K562 (cell line): ENCODE data around the gene AADAC.

Experiments
- ARHGAP35 ChIP-seq: fragments of 450-650 bp; IDR thresholded peaks from 2 replicates; pipeline ENCODE4 v1.6.1; 2018; ENCODE audit not compliant: partially characterized antibody
- GABPA ChIP-seq: fragments of 200-800 bp; sonication (Bioruptor generic); conservative IDR thresholded peaks from 2 replicates; pipeline ENCODE4 v1.6.1; 2016; ENCODE audit warnings: low read depth, missing genetic modification characterization, missing compliant biosample characterization
- POLR2A ChIP-seq: fragments of 450-650 bp; conservative IDR thresholded peaks from 2 replicates; pipeline ENCODE4 v1.6.1; 2016

- no peak for TF ChIP-seq ARHGAP35
- TF ChIP-seq POLR2A: no peak
- no peak for TF ChIP-seq GABPA
Measured at GRCh38 chr3:151806838-151807237, 7.1 kb upstream of the AADAC start.
